ENCODE data around the gene TMEM240. TPM values are rescaled to one million over a fixed set of nuclear protein-coding genes. Genes with fewer than 3 reads are reported as not detected.
"Not testable (repeated sequence)": the region's sequence is repeated elsewhere in the genome, so short reads cannot be mapped to it uniquely, and the experiment has no call there.

The TMEM240 gene
- total RNA-seq, 1 donor from 2014 or later = 1.1 TPM

DNA sequence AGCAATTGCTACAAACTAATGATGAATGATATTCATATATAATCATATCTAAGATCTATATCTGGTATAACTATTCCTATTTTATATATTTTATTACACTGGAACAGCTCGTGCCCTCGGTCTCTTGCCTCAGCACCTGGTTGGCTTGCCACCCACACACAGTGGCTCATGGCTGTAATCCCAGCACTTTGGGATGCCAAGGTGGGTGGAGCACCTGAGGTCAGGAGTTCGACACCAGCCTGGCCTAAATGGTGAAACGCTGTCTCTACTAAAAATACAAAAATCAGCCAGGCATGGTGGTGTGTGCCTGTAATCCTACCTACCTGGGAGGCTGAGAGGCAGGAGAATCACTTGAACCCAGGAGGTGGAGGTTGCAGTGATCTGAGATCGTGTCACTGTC is 34.6 kb downstream of the TMEM240 start:
- intact Hi-C loops (cut with micrococcal nuclease) = not testable (repeated sequence)

DNA sequence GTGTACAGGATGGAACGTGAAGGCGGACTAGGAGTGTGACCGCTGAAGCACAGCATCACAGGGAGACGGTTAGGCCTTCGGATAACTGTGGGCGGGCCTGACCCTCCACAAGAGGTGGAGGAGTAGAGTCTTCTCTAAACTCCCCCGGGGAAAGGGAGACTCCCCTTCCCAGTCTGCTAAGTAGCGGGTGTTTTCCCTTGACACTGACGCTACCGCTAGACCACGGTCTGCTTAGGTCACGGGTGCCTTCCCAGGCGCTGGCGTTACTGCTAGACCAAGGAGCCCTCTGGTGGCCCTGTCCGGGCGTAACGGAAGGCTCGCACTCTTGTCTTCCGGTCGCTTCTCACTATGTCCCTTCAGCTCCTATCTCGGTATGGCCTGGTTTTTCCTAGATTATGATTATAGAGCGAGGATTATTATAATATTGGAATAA is 35.0 kb downstream of the TMEM240 start:
- intact Hi-C loops (cut with micrococcal nuclease) = not testable (repeated sequence)

DNA sequence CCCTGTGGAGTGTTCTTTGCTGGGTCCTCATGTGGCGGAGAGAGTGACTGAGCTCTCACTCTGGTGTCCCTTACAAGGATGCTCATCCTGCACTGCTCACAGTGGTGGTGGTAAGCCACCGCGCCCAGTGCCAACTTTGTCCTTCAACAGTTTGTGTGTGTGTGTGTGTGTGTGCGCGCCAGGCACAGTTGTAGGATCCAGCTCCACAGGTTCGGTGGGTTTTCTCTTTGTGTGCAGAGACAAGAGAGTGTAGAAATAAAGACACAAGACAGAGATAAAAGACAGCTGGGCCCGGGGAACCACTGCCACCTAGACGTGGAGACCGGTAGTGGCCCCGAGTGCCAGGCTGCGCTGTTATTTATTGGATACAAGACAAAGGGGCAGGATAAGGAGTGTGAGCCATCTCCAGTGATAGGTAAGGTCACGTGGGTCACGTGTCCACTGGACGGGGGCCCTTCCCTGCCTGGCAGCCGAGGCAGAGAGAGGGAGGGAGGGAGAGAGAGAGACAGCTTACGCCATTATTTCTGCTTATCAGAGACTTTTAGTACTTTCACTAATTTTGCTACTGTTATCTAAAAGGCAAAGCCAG is 35.6 kb downstream of the TMEM240 start:
- intact Hi-C loops (cut with micrococcal nuclease) = not testable (repeated sequence)

DNA sequence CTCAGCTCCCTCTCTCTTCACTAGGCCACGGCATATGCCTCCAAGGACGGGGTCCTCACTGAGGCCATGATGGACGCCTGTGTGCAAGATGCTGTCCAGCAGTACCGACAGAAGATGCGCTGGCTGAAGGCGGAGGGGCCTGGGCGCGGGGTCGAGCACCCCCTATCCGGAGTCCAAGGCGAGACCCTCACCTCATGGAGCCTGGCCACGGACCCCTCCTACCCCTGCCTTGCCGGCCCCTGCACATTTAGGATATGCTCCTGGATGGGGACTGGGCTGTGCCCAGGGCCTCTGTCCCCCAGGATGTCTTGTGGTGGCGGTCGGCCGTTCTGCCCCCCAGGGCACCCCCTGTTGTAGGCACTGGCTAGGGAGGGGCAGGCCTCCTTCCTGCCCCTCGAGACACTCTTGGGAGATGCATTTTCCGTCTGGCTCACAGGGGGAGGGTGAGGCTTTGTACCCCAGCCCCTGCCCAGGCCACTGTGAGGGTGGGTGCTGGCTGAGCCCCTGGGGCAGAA is 44.9 kb downstream of the TMEM240 start:
- intact Hi-C loops (cut with micrococcal nuclease) = not testable (repeated sequence)

DNA sequence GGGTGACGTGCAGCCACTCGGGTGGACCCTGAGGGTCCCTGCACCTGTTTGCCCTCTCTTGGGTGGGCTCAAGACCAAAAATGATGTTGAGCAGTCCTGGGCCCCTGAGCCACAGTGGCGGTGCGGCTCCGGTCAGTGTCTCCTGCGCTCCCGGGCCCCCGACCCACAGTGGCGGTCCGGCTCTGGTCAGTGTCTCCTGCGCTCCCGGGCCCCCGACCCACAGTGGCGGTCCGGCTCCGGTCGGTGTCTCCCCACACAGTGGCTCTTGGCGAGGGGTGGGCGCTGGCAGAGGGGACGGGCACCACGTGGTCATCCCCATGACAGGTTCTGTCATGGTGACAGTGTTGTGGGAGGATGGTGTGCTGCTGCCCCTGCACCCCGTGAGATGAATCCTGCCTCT is 46.1 kb downstream of the TMEM240 start:
- intact Hi-C loops (cut with micrococcal nuclease) = not testable (repeated sequence)

DNA sequence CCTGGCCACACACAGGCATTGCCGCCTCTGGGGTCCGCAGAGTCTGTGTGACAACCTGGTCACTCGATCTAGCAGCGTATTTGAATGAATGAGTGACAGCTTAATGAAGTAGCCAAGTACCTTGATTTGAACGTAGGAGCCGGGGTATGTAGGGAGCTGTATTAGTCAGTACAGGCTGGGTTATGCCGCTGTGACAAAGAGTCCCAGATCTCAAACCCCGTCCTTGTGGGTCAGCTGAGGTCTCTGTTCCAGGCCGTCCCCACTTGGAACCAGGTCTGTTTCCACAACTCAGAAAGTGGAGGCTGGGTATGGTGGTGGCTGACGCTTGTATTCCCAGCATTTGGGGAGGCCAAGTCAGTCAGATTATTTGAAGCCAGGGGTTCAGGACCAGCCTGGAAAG is 48.8 kb downstream of the TMEM240 start:
- intact Hi-C loops (cut with micrococcal nuclease) = no loop called here

DNA sequence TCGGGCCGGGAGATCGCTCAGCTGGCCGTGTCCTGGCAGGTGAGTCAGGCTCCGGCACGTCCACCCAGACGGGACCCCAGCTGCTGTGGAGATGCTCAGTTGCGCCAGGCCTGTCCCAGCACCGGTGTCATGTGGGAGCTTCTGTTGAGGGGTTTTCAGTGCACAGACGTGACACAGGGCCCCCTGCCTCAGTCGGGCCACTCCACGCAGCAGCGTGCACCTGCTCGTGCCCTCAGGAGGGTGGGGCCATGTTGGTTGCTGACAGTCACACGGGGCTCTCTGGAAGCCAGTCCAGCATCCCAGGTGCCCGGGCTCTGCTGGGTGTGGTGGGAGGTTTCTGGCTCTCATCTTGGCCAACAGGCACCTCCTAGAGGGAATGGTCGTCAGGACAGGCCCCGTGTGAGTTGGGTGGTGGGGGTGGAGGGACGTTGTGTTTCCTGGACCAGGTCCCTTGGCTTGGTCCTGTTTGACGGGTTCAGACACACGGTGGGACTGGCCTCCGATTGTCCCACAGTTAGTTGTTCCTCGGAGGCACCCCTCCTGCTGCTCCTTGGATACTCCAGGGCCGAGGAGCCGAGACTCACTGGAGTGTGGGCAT is 49.7 kb downstream of the TMEM240 start:
- intact Hi-C loops (cut with micrococcal nuclease) = no loop called here

DNA sequence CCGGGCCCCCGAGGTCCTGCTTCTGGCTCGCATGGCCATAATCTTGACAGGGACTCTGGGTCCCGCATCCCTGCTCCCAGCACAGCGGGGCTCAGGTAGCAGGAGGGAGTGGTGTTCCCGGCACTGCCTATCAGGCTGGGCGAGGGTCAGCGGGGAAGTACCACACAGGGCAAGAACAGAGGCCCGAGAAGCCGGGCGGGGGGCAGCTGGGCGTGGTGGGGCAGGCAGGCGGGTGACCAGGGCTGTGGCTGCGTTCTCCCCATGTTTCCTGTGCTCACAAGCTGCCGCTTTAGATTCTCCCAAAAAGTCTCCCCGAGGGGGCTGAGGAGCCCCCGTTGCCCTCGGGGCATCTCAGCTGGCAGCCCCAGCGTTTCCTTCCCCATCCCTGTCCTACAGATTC is 50.6 kb downstream of the TMEM240 start:
- intact Hi-C loops (cut with micrococcal nuclease) = no loop called here

DNA sequence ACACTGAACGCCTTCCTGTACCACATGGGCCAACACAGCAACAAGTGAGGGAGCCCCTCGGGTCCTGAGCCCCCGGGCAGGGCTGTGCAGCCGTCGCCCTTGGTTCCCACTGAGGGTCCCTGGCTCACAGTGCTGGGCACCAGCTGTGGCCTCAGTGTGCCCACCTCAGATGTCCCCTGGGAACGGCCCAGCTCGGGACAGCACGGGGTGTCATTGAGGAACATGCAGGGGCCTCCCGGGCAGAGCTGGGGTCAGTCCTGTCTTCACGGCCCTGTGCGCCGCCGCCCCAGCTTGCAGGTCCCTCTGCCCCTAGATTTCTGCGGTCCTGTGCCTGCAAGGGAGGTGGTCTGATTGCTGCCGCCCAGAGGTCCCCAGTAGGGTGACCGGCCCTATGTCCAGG is 51.2 kb downstream of the TMEM240 start:
- intact Hi-C loops (cut with micrococcal nuclease) = no loop called here

DNA sequence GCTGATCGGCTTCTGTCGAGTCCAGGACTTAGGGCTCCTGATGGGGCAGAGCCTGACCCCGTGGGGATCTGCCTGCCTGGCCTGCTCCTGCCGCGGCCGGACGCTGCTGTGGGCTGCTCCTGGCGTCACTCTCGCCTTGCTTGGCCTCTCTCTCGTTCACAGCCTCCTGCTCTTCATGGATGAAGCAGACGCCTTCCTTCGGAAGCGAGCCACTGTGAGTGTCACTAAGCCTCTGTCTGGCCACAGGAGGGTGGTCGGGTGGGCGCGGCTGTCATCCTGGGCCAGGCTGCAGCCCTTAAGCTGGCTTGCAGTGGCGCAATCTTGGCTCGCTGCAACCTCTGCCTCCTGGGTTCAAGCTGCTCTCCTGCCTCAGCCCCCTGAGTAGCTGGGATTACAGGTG is 52.7 kb downstream of the TMEM240 start:
- intact Hi-C loops (cut with micrococcal nuclease) = no loop called here

DNA sequence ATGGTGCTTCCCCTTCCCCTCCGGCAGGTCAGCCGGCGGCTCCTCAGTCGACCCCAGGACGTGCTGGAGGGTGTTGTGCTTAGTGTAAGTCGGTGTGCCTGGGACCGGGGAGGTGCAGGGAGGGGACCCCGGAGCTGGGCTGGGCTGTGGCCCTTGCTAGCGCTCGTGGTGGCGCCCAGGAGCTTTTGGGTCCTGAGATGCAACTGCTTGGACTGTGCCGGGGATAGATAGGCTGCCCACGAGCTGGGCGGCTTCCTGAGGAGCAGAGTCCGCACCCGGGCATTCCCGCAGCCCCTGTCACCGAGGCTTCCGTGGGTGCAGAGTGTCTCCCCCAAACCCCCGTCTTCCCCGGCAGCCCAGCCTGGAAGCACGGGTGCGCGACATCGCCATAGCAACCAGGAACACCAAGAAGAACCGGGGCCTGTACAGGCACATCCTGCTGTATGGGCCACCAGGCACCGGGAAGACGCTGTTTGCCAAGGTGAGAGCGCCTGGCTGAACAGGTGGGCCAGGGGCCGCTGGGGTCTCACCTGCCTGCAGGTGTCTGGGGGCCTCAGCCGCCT is 54.6 kb downstream of the TMEM240 start:
- intact Hi-C loops (cut with micrococcal nuclease) = not testable (repeated sequence)

DNA sequence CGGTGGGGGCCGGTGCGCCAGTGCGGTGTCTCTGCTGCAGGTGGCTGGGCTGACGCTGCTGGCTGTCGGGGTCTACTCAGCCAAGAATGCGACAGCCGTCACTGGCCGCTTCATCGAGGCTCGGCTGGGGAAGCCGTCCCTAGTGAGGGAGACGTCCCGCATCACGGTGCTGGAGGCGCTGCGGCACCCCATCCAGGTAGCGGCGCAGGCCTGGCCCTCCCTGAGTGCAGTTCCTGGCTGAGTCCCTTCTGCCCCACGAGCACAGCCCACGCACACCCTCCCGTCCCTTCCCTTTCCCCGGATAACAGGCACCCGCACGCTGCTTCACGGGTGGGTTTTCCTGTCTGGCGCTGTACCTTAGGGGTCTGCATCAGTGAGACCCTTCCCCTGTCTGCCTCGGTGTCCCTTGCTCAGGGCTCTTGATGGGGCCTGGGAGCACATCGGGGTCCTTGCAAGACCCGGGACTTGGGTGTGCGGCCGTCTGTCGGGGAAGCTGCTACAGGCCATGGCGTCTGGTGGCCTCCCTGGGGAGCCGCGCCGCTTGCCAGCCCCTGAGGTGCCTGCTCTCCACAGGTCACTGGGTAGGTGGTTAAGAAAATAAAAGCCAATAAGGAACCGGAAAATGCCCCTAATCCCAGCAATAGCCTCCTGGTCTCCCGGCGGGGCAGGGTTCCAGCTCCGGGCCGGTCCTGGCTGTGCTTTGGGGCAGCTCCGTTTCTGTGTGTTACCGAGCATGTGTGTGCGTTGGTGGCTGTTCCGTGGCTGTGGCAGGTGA is 55.3 kb downstream of the TMEM240 start:
- intact Hi-C loops (cut with micrococcal nuclease) = not testable (repeated sequence)

Other genes starting within 250 kb of the TMEM240 start
- 66.6 and 67.7 TPM in 2 replicates for gene ACAP3, start 232.7 kb downstream of the TMEM240 start, total RNA-seq
- gene PUSL1, start 232.0 kb downstream of the TMEM240 start, total RNA-seq = 22.3 and 23.1 TPM in 2 replicates
- 115 and 116 TPM in 2 replicates for gene INTS11, start 216.0 kb downstream of the TMEM240 start, total RNA-seq
- gene CPTP, start 215.8 kb downstream of the TMEM240 start, total RNA-seq = 20.0 and 20.7 TPM in 2 replicates
- gene TAS1R3, start 209.3 kb downstream of the TMEM240 start, total RNA-seq = 1.0 and 1.2 TPM in 2 replicates
- gene DVL1, start 191.2 kb downstream of the TMEM240 start, total RNA-seq = 31.5 and 35.4 TPM in 2 replicates
- gene MXRA8, start 182.1 kb downstream of the TMEM240 start, total RNA-seq = 0.11 TPM in 2 replicates
- gene AURKAIP1, start 165.4 kb downstream of the TMEM240 start, total RNA-seq = 110 and 112 TPM in 2 replicates
- gene CCNL2, start 141.3 kb downstream of the TMEM240 start, total RNA-seq = 111 TPM in 2 replicates
- 123 and 133 TPM in 2 replicates for gene MRPL20, start 133.3 kb downstream of the TMEM240 start, total RNA-seq
- gene ANKRD65, start 119.3 kb downstream of the TMEM240 start, total RNA-seq = not detected in 2 replicates
- gene VWA1, start 104.9 kb downstream of the TMEM240 start, total RNA-seq = 0.27 and 0.68 TPM in 2 replicates
- gene ATAD3C, start 90.9 kb downstream of the TMEM240 start, total RNA-seq = 0.16 and 0.93 TPM in 2 replicates
- gene ATAD3B, start 68.9 kb downstream of the TMEM240 start, total RNA-seq = 49.2 and 51.4 TPM in 2 replicates
- 51.9 and 52.4 TPM in 2 replicates for gene ATAD3A, start 28.5 kb downstream of the TMEM240 start, total RNA-seq
- 137 TPM in 2 replicates for gene SSU72, start 34.2 kb upstream of the TMEM240 start, total RNA-seq
- 8.8 and 9.0 TPM in 2 replicates for gene FNDC10, start 59.5 kb upstream of the TMEM240 start, total RNA-seq
- 27.8 and 31.4 TPM in 2 replicates for gene MIB2, start 74.9 kb upstream of the TMEM240 start, total RNA-seq
- 0.82 and 2.5 TPM in 2 replicates for gene MMP23B, start 91.5 kb upstream of the TMEM240 start, total RNA-seq
- 34.9 and 35.6 TPM in 2 replicates for gene CDK11B, start 118.4 kb upstream of the TMEM240 start, total RNA-seq
- 53.6 and 54.4 TPM in 2 replicates for gene SLC35E2B, start 152.2 kb upstream of the TMEM240 start, total RNA-seq
- 85.3 and 88.8 TPM in 2 replicates for gene CDK11A, start 183.7 kb upstream of the TMEM240 start, total RNA-seq
- 83.1 and 84.6 TPM in 2 replicates for gene NADK, start 237.8 kb upstream of the TMEM240 start, total RNA-seq

Measured in T-helper 2 cell treated with Interferon-gamma antibody and Interleukin-4, amounts not matched to agents 100 ng/mL and 5 ng/mL, for 36 hours (primary cell).